NCI-H2171 treated with DMSO at 0.1 percent for 48 hours (cell line): ENCODE data around the gene SLC1A4.
"Not testable (repeated sequence)": the region's sequence is repeated elsewhere in the genome, so short reads cannot be mapped to it uniquely, and the experiment has no call there.

Source experiments
- DNase-seq: peaks from one replicate; lab custom pipeline; 2025; lab: John Stamatoyannopoulos, UW

SLC1A4 gene

GRCh38 chr2:64992990-64993389, 3.8 kb downstream of the SLC1A4 start:
- DNase-seq = no peak

- no peak for DNase-seq
Measured at GRCh38 chr2:64995041-64995440, 5.8 kb downstream of the SLC1A4 start.

GRCh38 chr2:64996871-64997307, 7.7 kb downstream of the SLC1A4 start:
- DNase-seq = no peak

DNA sequence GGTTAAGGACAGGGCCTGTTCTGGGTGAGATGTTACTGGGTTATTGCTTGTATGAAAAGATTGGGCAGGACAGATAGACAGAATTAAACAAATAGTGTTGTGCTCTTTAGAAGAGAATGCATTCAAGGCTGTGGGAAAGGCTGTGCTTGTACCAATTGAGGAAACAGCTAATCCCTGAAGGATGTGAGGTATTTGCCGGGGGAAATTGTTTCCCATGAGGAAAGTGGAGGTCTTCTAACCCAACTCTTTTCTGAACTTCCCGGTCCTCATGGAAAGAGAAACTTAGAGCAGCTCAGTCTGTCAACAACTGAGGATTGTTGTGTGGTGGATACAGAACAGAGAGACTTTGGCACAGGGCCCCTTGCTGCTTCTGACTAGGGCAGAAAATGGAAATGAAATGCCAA, 9.5 kb downstream of the SLC1A4 start:
- no peak for DNase-seq

DNA sequence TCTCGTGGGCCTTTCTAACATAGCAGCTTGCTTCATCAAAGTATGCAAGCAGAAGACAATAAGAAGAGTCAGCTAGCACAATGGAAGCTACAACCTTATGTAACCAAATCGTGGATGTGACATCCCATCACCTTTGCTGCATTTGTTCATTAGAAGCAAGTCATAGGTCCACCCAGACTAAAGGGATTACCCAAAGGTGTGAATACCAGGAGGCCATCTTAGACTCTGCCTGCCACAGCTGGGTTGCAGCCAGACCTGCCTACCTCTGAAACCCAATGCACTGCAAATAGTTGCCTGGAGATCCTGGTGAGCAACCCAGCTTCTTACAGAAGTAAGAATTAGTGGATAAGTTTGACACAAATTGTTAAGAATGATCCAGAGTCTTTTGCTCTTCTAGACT, 10.6 kb downstream of the SLC1A4 start:
- no peak for DNase-seq

DNA sequence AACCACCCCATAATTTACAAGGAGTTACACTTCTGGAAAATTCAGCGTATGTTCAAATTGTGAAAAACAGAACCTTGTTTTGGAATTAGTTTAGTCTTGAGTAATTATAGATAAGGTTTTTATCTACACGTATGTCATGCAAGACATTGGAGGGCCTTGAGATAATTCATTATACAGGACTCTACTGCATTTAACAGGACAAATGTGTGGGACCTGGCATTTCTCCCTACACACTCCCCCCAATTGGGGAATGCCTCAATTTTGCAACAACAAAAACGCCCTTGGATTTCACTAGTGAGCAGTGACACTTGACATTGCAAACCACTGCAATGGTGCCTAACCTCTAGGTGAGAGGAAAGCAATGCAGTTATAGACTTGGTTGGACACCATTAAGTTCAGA, 11.4 kb downstream of the SLC1A4 start:
- DNase-seq = no peak

DNA sequence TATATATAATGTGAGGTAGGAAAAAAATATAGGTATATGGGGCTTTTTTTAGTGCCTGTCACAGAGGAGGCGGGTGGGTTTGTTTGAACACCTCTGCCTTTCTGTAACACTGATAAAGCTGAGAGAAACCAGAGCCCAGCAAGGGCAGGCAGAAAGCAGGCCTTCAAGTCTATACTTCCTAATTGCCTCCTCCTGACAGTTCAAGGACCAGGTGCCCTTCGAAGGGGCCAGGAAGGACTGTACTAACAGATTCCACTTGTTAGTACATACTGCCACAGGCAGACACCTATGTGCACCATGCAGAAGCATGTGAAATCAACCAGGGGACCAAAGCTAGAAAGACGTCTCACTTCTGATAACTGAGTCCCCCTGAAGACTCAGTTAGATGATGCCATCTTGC, 13.8 kb downstream of the SLC1A4 start:
- no peak for DNase-seq

DNA sequence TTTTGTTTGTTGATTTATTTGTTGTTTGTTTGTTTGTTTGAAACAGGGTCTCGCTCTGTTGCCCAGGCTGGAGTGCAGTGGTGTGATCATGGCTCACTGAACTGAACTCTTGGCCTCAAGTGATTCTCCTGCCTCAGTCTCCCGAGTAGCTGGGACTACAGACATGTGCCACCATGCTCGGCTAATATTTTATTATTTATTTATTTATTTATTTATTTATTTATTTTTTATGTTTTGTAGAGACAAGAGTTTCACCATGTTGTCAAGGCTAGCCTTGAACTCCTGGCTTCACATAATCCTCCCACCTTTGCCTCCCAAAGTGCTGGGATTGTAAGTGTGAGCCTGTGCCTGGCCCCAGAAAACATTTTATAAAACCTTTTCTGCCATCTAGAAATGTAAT, 15.0 kb downstream of the SLC1A4 start:
- not testable (repeated sequence) for DNase-seq

- DNase-seq = no peak
Measured at GRCh38 chr2:65013776-65014175, 24.6 kb downstream of the SLC1A4 start.

- DNase-seq = no peak
Measured at GRCh38 chr2:65015731-65016130, 26.5 kb downstream of the SLC1A4 start.

- no peak for DNase-seq
Measured at GRCh38 chr2:65016789-65017188, 27.6 kb downstream of the SLC1A4 start.

DNA sequence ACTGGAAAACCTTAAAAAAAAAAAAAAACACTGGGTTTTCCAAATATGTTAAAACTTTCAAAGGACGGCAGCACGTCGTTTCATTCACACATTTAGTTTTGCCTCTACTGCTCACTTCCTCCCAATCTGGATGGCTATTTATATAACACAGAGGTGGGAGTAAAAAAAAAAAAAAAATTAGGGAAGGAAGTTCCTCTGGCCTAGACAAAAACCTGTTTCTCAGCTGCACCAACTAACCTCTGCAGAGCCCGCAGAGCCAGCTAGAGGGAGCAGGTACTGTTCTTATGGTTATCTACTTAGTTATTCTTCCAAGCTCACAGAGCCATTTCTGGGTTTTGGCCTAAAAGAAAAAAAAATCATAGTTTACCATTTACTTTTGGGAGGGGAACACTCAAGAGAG, 28.1 kb downstream of the SLC1A4 start:
- no peak for DNase-seq

DNA sequence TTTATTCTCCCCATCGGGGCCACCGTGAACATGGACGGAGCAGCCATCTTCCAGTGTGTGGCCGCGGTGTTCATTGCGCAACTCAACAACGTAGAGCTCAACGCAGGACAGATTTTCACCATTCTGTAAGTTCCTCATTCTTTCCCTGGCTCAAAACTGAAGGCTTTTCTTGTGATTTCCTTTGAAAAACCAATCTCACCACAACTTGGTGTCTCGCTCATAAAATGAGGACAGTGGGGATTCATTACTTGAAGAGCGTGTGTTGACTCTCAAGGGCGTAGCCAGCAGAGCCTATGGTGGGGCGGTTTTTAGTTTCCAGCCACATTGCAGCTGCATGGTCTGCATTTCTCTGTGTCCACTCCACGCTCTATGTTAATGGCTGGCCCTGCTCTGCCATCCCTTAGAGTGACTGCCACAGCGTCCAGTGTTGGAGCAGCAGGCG, 29.0 kb downstream of the SLC1A4 start:
- no peak for DNase-seq

DNA sequence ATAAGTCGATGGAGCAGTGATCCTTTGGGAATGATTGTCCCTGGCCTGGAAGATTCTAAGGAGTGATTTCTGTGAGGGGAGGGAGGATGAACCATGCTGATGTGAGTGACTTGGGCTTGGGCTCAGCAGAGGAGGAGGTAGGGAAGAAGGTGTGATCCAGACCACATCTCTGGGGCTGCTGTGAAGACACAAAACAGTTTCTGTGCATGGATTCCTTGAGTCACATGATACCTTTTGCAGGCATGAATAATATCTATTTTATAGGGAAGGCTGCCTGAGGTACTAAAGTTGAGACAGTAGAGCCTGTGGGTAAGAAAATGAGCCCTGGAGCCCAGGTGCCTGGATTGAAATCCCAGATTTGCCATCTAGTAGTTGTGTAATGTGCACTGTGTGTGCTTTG, 29.8 kb downstream of the SLC1A4 start:
- DNase-seq = no peak

DNA sequence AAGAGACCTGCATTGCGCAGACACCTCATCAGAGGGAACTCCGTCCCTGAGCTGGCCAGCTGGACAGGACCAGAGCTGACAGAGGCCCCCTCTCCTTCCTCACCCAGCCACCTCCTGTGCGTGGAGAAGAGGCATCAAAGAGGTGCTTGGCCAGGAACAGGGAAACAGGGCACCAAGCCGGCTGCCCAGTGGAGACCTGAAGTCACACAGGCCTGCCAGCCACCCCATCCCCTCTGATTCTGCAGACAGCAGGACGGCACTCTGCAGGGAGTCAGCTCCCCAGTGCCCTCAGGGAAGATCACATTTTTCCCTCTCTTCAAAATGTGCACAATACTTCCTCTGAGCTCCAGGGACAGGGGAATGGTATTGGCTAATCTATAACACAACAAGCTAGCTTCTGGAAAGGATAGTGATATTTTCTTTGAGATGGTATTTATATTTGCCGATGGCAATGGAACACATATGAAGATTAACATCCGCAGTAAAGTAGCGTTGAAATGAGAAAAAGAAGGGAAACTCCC, 30.5 kb downstream of the SLC1A4 start:
- no peak for DNase-seq

DNA sequence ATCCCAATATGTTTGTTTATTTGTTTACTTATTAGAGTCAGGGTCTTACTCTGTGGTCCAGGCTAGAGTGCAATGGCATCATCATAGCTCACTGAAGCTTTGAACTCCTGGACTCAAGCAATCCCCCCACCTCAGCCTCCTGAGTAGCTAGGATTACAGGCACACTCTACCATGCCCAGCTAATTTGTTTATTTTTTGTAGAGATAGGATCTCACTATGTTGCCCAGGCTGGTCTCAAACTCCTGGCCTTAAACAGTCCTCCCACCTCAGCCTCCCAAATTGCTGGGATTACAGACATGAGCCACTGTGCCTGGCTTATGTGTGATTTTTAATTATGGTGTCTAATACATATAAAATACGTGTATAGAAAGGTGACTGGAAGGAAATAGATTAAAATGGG, 31.1 kb downstream of the SLC1A4 start:
- not testable (repeated sequence) for DNase-seq

DNA sequence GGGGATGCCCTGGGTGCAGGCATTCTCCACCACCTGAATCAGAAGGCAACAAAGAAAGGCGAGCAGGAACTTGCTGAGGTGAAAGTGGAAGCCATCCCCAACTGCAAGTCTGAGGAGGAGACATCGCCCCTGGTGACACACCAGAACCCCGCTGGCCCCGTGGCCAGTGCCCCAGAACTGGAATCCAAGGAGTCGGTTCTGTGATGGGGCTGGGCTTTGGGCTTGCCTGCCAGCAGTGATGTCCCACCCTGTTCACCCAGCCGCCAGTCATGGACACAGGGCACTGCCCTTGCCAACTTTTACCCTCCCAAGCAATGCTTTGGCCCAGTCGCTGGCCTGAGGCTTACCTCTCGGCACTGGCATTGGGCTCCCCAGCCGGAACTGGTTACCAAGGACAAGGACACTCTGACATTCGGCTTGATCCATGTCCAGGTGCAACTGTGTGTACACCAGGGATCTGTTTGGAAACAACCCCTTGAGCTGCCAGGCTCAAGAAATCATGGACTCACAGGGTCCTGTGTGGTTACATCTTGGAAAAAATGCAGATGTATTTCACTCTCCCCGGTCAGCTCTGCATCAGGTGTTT, 31.8 kb downstream of the SLC1A4 start:
- DNase-seq = no peak

GRCh38 chr2:65021709-65022108, 32.5 kb downstream of the SLC1A4 start:
- no peak for DNase-seq

DNA sequence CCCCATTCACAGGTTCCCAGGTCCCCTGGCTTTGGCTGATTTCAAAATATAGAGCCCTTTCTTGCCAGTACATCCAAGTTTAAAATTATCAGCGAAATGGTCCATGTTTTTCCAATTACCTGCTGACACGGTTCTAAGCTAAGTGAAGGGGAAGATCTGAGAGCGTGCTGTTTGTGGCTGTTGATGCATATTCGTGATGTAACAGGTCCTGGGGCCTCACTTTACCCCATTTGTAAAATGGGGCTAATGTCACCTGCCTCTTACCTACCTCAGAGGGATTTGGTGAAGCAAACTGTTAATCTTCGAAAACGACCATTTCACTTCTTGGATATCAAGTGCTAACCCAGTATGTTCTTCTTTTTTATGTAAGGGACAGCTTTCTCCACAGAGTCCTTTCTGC, 33.0 kb downstream of the SLC1A4 start:
- DNase-seq = no peak

- DNase-seq = no peak
Measured at GRCh38 chr2:65023742-65024141, 34.5 kb downstream of the SLC1A4 start.

DNA sequence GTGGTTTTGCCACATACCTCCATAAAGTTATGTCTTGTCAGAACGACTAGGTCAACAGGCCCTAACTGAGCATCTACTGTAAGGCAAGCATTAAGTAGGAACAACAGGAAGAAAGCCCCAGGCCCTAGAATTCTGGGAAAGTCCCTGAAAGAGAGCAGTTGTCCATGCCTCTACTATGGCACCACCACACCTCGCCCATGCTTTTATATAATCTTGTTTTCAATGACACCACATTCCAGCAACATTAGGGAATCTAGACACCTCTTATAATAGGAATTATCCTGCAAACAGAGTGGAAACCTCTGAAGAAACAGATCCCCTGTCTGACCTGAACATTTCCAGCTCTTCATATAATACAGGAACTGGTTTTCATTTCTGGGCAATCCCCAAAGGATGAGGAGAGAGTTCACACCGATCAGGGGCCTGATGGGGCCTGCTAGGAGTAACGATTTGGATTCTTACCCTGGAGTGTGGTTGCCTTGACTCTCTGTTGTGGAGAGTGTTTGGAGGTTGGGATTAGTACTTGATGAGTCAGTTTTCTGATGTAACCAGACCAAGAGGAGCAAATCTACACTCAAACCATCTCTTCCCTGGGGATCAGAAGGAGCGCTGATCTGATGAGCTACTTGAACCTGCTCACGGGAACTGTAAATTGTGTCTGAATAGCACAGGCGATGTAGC, 35.1 kb downstream of the SLC1A4 start:
- no peak for DNase-seq

- DNase-seq = no peak
Measured at GRCh38 chr2:65025453-65026123, 36.4 kb downstream of the SLC1A4 start.

GRCh38 chr2:65026154-65026553, 37.0 kb downstream of the SLC1A4 start:
- DNase-seq = no peak
